ENCODE data around the gene SLC5A1.
"Not testable (repeated sequence)": the region's sequence is repeated elsewhere in the genome, so short reads cannot be mapped to it uniquely, and the experiment has no call there.

The SLC5A1 gene

GRCh38 chr22:32158712-32159533 is 115.9 kb downstream of the SLC5A1 start, which contains the start of gene C22orf42:
Gene C22orf42 (minus strand): TSS chr22:32159303. CDS start chr22:32159215, 88 bp downstream.
- Histone ChIP-seq H3K27me3 (replicated peaks) (no peaks in the 10 kb centered on the region), H3K4me3 (ENCODE audit: low read depth, low read length) (no peak within 1 kb of the TSS), H3K36me3 (replicated peaks) (no peaks in the 10 kb centered on the region), H3K27ac (no peak within 1 kb of the TSS)
- in situ Hi-C loops (cut with HindIII; ENCODE audit: low pct_ligation_motif_present, low sequenced_read_pairs) = no loop called here
- DNase-seq = no peak
- no peak for TF ChIP-seq CTCF (IDR thresholded peaks at IDR 0.05; ENCODE audit: low read depth, low read length, missing control alignments)

- H3K27ac ChIP-seq; in situ Hi-C loops (cut with HindIII; ENCODE audit: low pct_ligation_motif_present, low sequenced_read_pairs); H3K4me3 ChIP-seq (ENCODE audit: low read depth, low read length); H3K36me3 ChIP-seq (replicated peaks); H3K27me3 ChIP-seq (replicated peaks); DNase-seq: not testable (repeated sequence)
Measured at GRCh38 chr22:32160411-32160810, 117.3 kb downstream of the SLC5A1 start.
